ENCODE results near the gene NLGN4X.

NLGN4X gene

DNA sequence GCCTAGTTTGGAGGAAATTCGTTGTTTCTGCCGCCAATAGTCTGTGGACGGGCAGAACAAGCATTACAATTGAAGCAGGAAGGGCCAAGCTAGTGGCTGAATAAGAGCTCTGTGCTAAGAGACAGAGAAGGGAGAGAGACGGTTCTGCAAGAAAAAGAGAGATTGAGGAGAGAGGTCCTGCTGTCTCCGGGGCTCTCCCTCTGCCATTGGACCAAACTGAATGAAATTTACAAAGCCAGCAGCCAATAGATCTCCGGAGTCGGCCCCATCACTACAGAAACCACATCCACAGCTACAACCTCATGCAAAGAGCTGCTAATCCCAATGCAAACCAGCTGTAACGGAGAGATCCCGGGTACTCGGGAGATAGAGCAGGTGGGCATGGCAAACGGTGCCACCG is at the start of gene NLGN4X:
Gene NLGN4X, minus strand, starts transcription at position 148 of the 400 bp plus-strand sequence. CDS start 77,401 bp downstream, outside the sequence.
- no peak for DNase-seq (ENCODE audit: low spot score)

DNA sequence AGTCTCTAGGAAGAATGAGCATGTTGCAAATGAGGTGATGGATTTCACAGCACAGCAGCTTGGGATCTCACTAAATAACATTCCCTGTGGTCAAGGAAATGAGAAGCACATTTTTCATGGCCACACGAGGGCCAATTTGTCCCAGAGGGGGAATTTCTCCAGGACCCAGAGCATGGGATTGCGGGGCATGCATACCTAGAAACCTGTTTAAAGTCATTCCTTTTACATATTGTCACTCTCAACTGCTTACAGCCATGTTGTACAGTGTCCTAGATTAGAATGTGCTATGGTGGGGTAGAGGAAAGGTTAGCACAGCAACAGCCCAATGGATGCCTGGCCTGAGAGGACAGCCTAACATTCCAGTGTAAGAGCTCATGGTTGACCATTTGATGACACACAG is 37.4 kb upstream of the NLGN4X start:
- no peak for DNase-seq (ENCODE audit: low spot score)

DNA sequence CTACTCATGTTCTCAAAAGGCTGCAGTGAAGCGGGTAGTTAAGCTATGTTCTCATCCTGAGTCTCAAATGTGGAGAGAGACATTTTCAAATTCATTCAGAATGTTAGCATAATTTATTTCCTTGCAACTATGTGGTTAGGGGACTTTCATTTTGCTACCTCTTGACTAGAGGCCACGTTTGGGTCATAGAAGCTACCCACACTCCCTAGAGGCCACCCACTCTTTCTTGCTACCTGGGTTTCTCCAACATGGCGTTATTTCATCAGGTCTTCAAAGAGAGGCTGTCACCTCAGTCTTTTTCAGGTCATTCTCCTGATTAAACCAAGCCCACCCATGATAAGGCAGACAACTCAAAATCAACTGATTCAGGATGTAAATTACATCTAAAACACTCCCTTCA is 34.3 kb upstream of the NLGN4X start:
- no peak for DNase-seq (ENCODE audit: low spot score)

DNA sequence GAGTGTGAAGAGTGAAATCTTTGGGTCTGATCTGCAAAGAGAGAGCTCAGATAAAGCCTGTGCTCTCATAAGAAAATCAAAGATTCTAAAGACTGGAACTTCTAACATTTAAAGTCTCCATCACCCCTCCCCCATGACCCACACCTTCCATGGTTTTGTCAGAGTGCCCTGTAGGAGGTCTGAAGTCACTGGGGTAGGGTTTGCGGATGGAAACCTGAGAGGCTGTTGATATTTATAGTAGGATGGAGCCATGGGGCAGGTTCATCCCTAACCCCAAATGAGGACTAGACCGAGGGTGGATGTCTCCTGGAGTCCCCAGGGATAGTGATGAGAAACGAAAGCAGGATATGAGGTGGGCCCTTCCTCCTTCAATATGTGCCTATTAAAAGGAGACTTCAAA is 28.4 kb upstream of the NLGN4X start:
- DNase-seq (ENCODE audit: low spot score), result no peak

DNA sequence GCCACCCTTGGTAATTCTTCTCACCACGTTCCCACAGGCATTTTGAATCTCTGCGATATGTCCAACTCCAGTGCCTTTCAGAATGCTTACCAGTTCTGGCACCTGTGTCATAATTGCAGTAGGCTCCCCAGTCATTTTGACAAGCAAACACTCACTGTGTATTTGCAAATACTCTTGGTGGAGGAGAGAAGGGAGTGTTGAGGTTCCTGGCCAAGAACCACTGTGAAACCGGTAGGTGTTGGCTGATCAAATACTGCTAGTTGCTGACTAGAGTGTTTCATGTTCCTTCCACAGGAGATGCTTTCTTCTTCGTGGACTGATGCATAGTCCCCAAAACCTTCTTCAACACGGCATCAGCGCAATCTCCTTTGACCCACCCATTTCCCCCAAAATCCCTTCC is 16.0 kb upstream of the NLGN4X start:
- no peak for DNase-seq (ENCODE audit: low spot score)

DNA sequence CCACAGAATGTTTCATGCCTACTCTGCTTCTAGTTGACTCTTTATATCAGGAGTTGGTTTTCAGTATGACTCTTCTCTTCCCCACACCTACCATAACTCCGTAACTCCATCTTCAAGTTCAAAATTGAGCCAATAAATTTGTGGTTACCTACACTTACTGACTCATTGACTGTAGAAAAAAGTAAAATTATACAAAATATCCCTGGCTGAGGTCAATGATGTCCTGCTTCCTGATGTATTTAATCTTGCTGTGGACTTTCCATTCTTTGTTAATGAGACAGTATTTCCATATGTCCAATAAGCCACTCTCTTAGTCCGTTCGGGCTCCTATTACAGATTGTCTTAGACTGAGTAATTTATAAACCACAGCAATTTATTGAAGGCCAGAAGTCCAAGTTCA is 9.9 kb upstream of the NLGN4X start:
- no peak for DNase-seq (ENCODE audit: low spot score)

DNA sequence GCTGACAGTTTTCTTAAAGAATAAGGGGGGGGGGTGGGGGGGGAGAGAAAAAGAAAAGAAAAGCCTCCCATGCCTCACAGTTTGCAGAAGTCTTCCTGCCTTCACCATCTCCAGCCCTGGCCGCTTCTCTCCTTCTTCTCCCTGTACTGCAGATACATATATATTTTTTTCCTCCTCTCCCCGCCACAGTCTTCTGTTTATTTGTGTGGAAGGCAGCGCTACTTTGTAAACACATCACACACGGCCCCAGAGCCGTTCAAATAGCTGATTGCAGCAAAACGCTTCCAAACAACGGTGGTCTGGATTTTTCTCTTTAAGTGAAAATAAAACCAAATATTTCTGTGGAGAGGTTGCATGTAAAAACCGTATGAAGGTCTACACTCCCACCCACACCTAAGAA is 732 bp downstream of the NLGN4X start:
- no peak for DNase-seq (ENCODE audit: low spot score)

DNA sequence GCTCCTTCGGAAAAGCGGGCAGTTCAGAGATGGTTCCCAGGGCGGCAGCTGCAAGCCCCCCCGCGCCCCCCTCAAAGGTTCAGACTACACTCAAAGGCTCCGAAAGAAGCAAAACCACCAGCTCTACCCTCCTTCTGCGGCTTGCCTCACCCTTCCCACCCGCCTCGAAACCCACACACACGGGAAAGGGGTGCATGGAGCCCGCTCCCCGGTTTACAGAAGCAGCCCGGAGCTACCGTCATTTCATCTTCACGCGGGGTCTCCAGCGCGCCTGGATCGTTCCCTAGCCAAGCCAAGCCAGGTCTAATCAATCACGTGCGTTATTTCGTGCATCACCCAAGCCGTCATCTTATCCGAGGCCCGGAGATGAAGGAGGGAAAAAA is 1.2 kb downstream of the NLGN4X start:
- DNase-seq (ENCODE audit: low spot score), result no peak

DNA sequence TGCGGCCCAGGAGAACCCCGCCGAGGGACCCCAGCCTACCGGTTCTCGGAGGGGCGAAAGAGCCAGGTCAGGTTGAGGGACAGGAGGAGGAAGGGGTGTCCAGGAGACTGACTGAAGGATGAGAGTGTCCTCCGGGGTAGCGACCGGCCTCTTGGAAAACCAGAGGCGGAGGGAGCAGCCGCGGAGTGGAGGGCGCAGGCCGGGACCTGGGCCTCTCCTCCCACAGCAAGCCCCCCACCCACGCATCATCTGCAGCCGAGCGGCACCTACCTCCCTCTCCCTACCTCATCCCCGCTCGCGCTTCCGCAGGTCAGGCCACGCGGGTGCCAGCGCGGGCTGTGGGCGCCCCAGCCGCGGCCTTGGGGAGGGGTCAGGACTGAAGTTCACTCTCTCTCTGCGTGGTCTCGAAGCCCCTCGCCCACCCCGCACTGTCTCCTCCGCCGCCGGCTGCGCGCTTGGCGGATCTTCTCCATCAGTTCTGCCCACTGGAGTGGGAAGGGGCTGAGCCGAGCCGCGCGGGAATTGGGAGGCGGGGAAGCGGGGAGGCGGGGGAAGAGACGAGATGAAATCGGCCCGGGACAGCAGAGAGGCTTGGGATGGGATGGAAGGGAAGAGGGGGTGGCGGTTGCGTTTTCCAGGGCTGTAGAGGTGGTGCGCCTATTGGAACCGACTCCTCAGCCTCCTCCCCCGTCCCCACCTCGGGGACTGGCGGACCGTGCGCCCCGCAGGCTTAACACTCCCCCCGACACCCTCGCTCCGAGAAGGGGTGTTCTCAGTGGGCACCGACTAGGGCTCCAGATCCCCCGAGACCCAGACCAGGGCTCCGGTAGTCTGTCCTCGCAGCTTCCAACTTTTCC is 1.8 kb downstream of the NLGN4X start:
- DNase-seq (ENCODE audit: low spot score), result no peak

DNA sequence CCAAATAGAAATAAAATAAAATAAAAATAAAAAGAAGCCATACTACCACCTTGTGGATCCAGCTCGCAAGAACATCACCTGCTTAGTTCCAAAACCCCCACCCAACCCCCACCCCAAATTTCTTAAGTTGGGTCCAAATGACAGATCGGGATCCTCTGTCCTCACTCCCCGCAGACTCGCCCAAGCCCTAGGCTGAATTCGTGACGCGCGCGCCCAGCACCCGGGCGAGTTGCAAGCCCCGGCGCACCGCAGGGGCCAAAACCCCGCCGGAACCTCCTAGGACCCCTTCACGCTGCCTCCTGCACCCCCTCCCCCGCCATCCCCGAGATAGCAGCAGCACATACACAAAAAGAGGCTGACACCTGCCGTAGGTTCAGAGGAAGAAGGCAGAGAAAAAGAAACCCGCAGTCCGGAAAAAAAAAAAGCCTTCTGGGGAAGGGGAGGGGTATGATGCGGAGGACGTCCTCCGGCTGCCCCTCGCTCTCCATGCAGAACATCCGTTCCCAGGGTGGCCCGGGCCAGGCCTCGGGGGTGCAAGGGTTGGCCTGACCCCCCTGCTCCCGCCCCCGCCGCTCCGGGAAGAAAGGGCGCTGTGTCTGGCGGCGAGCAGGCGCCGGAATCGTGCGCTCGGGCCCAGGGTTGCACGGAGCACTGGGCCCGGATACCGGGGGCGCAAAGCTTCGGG is 2.6 kb downstream of the NLGN4X start:
- DNase-seq (ENCODE audit: low spot score), result no peak

DNA sequence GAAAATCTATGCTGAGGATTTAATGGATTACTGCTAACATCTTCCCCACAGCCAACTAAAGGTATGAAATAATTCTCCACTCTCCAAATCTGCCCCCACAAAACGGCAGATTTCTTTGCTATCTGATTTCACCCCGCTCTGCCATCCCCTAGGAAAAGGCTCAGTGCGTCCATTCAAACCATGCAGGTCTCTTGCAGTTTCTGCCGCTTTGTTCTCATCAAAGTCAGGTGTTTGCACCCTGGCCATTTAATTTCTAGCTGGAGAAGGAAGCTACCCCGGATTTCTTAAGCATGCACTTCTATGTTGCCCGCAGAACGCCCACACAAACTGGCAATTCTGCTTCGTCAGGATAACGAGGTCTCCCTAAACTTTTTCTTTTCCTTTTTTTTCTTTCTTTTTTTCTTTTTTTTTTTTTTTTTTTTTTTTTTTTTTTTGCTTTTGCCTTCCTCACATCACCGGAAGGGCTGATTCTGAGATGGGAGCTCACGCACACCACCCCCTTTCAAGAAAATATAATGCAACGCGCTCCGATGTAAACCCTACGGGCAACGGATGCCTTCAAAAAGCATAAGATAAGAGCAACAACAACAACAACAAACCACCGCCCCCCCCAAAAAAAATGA is 3.3 kb downstream of the NLGN4X start:
- no peak for DNase-seq (ENCODE audit: low spot score)

DNA sequence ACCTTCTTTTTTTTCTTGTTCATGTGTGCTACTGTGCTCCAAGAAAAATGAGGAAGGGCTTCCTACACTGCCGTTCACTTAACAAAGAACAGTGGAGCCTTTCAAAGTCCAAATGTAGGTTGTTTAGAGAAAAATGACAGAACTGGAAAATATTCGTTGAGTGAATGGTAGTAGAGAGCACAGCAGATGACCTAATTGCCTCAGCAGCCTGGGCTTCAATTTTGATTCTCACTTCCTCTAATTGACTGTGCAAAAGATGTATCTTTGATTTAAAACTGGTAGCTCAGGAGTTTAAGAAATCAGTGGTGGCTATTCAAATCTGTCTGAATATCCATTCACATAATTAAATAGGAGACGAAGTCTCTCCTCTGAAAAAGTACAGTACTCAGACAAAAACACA is 5.2 kb downstream of the NLGN4X start:
- DNase-seq (ENCODE audit: low spot score), result no peak

DNA sequence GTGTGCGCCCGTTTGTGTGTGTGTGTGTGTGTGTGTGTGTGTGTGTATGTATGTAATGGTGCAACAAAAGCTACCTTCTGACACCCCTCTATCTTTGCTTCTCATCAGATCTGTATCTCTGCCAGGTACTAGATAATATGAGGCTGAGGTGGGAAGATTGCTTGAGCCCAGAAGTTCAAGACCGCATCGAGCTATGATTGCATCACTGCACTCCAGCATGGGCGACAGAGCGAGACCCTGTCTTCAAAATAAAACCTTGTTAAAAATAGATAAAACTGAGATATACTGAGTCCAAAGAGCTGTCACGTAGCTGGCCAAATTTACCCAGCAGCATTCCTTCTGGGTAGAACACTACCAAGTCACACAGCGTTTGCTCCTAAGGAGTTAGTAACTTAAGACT is 18.4 kb downstream of the NLGN4X start:
- no peak for DNase-seq (ENCODE audit: low spot score)

DNA sequence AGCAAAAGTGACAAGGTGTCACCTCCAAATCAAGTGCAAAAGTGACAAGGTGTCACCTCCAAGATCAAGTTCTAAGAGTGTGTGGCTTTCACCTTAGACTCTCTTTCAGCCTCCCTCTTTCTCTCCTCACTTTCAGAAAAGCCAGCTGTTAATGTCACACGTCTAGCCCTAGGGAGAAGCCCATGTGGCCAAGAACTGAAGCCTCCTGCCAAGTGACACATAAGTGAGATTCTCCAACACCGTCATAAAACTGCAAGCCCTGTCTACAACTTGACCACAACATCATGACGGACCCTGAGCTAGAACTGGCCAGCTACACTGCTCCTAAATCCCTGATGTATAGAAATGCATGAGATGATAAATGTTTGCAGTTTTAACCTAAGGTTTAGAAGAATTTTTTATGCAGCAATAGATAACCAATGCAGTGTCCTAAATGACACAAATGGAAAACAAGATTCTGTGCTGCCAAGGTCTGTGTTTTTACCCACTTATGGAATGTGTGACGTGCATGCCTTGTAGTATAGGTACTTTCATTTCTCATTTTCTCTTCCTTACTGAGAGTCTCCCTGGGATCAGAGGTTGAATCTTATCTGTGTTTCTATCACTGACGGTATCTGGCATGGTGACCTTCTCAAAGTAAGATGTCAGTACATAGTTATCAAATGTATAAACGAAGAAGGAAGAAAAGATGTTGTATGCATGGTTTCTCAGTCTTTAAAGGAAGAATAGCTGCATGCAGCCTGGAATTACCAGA is 25.0 kb downstream of the NLGN4X start:
- no peak for DNase-seq (ENCODE audit: low spot score)

DNA sequence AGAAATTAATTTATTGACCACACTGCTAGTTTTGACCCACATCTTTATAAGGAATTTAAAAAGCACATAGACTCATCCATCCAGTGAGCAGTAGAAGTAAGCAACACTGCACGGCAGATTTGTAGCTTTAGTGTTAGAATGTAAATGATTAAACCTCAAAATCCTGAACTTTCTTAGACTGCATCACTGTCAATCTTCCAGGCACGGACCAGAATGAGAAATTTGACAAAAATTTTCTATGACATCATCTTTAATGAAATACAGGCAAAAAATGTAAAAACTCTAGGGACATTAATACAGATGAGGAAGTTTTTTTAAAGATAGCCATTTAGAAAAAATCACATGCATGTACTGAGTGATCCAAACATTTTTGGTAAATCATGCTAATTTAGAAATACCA is 29.2 kb downstream of the NLGN4X start:
- no peak for DNase-seq (ENCODE audit: low spot score)

DNA sequence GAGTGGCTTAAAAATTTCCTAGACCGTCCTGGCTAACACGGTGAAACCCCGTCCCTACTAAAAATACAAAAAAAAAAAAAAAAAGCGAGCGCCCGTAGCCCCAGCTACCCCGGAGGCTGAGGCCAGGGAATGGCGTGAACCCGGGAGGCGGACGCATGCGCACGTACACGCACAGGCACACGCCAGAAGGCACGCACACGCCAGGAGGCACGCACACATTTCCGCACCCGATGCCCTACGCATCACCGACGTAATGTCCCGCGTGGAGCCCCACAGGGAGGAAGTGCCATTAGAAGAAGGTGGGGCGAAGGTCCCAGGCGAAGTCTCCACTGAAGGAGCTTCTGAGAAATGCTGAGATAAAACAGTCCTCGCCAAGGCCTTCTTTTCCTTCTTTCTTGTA is 41.4 kb downstream of the NLGN4X start:
- DNase-seq (ENCODE audit: low spot score), result no peak

DNA sequence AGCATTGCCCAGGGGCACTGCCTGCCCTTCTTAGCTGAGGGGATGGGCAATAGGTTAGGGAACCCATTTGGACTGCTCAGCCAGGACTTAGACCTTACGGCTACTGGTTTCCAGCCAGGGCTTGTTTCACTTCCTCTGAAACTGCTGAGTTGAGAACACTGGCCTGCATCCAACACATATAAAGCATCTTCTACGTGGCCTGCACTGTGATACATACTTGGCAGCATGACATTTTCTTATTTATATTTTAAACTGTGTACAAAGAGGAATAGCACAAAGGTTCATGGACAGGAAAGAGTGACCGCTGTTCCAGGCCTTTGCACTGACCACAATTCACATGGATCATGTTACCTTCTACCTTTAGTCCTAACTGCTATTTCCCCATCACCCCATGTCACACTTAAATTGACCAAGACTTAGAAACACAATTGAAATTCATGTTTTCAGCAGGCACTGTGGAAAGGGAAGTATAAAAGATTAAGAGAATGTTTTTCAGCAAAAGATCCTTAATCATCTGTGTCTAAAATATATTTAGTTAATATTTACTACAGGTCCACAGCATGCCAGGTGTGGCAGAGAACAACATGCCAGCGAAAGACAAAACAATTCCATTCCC is 43.7 kb downstream of the NLGN4X start:
- no peak for DNase-seq (ENCODE audit: low spot score)

DNA sequence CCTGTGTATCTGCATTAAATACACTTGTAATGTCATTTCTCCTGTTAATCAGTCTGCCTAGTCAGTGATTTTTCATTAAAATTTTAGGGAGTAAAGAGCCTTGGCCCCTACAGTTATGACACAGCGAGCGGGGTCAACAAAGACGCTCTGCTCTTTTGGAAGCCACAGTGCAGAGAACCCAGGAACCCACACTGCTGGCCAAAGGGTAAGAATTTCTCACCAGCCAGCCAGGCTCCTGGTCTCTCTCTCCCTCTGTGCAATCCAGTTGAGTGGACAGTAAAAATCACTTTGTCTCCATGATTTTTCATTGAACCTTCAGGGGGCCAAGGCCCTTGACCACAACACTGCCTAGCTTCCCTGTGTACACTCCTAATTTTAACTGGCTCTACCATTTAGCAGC is 52.8 kb downstream of the NLGN4X start:
- DNase-seq (ENCODE audit: low spot score), result no peak

DNA sequence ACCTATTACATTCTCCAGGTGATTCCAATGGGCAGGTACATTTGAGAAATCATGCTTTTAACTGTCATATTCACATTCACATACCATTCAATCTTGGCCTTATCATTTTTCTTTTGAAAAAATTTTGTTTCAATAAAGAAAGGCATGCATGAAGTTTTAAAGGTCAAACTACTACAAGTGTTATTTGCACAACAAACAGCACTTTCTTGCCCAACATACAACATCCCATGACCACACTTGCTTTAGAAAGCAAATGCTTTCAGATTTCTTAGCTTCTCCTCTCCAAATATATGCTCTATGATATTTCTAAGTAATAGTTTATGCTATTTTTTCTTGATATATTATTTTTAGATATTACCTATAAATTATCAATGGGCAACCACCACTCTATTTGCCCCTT is 58.2 kb downstream of the NLGN4X start:
- DNase-seq (ENCODE audit: low spot score), result no peak

DNA sequence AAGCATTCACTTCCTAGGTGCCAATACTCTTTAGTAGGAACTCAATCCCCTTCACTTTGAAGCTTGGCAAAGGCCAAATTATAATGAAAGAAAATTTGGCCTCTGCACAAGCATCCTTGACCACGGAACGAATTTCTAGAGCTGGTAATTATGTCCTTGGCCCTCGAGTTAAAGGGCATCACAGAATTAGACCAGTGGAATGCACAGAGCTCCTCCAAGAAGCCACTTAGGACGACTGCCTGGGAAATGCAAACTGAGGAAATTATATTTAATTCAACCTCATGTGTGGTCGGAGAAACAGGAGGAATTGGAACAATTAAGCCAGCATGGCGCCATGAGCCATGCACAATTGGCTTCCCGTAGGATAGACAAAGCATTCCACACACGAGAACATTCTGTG is 59.3 kb downstream of the NLGN4X start:
- DNase-seq (ENCODE audit: low spot score), result no peak

DNA sequence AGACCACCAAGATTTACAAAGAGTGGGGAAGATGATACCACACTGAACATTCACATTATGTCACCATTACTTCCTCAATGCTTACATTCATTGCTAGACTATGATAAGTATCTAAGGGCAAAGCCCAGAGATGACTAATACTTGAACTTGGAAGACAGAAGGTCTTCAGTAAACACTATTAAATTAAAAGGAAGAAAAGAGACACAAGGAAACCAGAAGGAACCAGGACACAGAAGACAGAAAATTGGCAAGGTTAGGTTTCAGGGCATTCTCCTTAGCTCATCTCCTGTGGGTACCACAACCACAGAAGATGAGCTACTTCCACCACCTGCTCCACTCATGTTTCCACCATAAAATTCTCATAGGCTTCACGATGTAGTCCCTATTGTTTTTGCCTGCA is 64.9 kb downstream of the NLGN4X start:
- DNase-seq (ENCODE audit: low spot score), result no peak

DNA sequence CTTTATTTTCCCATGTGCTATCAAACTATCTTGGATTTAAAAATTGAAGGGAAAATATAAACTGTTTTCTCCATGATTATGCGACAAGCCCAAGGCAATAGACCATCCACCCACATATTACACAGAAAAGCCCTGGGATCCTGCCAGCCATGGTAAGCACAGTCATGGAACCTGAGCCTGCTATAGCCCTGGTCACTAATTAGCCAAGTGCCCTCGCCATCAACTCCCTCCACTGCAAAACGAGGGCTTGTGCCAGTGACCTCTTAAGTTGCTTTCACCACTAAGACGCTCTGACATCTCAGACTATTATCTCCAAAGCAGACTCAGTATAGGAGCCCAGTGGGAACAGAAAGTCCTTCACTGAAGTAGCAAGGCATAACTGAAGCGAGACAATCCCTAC is 69.2 kb downstream of the NLGN4X start:
- no peak for DNase-seq (ENCODE audit: low spot score)
